ENCODE results near the gene TMEM45B. TPM values are rescaled to one million over a fixed set of nuclear protein-coding genes. Genes with fewer than 3 reads are reported as not detected.

The TMEM45B gene
- total and polyA plus RNA-seq, 2 of the 13 experiments (the other 11 are each of a cell fraction or from before 2014, with no cell fraction given): 29.1 to 181 TPM

DNA sequence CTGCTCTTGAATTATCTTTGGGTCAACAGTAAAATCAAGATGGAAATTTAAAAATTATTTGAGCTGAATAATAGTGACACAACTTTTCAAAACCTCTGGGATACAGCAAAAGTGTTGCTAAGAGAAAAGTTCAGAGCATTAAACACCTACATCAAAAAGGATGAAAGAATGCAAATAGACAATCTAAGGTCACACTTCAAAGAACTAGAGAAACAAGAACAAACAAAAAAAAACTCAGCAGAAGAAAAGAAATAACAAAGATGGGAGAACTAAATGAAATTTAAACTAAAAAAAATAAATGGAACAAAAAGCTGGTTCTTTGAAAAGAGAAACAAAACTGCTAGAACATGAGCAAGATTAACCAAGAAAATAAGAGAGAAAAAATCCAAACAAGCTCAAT is 15.0 kb upstream of the TMEM45B start (continued):
- TF ChIP-seq ZNF224 (CRISPR knock-in tag; IDR thresholded peaks at IDR 0.05): no peak
- TF ChIP-seq GPN1 (CRISPR knock-in tag; IDR thresholded peaks at IDR 0.05; ENCODE audit: borderline replicate concordance): no peak
- peak; percentile 49; the same call in 1 of the 2 replicates for TF ChIP-seq NFIC (IDR thresholded peaks at IDR 0.05; ENCODE audit: low read length)
- no peak for TF ChIP-seq ZNF451 (CRISPR knock-in tag; IDR thresholded peaks at IDR 0.05)
- TF ChIP-seq ZBTB37 (CRISPR knock-in tag; IDR thresholded peaks at IDR 0.05): no peak
- no peak for TF ChIP-seq TEAD3 (CRISPR knock-in tag; optimal IDR thresholded peaks at IDR 0.05; ENCODE audit: borderline replicate concordance)
- TF ChIP-seq CSRNP1 (CRISPR knock-in tag; IDR thresholded peaks at IDR 0.05): no peak
- TF ChIP-seq ZNF30 (CRISPR knock-in tag; IDR thresholded peaks at IDR 0.05): no peak
- TF ChIP-seq TCF12 (IDR thresholded peaks at IDR 0.05): no peak
- TF ChIP-seq TCF12 (CRISPR knock-in tag; IDR thresholded peaks at IDR 0.05): no peak
- no peak for TF ChIP-seq SAP130 (CRISPR knock-in tag; IDR thresholded peaks at IDR 0.05; ENCODE audit: low read depth)
- no peak for TF ChIP-seq NFAT5 (CRISPR knock-in tag; IDR thresholded peaks at IDR 0.05)
- TF ChIP-seq ZNF383 (CRISPR knock-in tag; IDR thresholded peaks at IDR 0.05; ENCODE audit: borderline replicate concordance): no peak
- TF ChIP-seq SATB2 (CRISPR knock-in tag; IDR thresholded peaks at IDR 0.05): no peak
- no peak for TF ChIP-seq HOXA3 (CRISPR knock-in tag; IDR thresholded peaks at IDR 0.05)
- TF ChIP-seq RFXAP (CRISPR knock-in tag; IDR thresholded peaks at IDR 0.05; ENCODE audit: borderline replicate concordance): no peak
- TF ChIP-seq ZNF788 (CRISPR knock-in tag; IDR thresholded peaks at IDR 0.05; ENCODE audit: borderline replicate concordance): no peak
- TF ChIP-seq PAF1 (CRISPR knock-in tag; IDR thresholded peaks at IDR 0.05): no peak
- no peak for TF ChIP-seq ZNF350 (CRISPR knock-in tag; IDR thresholded peaks at IDR 0.05; ENCODE audit: borderline replicate concordance, low read depth)
- no peak for TF ChIP-seq WIZ (CRISPR knock-in tag; IDR thresholded peaks at IDR 0.05)
- TF ChIP-seq, protein P1, sequence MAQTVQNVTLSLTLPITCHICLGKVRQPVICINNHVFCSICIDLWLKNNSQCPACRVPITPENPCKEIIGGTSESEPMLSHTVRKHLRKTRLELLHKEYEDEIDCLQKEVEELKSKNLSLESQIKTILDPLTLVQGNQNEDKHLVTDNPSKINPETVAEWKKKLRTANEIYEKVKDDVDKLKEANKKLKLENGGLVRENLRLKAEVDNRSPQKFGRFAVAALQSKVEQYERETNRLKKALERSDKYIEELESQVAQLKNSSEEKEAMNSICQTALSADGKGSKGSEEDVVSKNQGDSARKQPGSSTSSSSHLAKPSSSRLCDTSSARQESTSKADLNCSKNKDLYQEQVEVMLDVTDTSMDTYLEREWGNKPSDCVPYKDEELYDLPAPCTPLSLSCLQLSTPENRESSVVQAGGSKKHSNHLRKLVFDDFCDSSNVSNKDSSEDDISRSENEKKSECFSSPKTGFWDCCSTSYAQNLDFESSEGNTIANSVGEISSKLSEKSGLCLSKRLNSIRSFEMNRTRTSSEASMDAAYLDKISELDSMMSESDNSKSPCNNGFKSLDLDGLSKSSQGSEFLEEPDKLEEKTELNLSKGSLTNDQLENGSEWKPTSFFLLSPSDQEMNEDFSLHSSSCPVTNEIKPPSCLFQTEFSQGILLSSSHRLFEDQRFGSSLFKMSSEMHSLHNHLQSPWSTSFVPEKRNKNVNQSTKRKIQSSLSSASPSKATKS (CRISPR knock-in tag; IDR thresholded peaks at IDR 0.05): no peak
